Measurements from ENCODE around the gene MSX1.

DNA sequence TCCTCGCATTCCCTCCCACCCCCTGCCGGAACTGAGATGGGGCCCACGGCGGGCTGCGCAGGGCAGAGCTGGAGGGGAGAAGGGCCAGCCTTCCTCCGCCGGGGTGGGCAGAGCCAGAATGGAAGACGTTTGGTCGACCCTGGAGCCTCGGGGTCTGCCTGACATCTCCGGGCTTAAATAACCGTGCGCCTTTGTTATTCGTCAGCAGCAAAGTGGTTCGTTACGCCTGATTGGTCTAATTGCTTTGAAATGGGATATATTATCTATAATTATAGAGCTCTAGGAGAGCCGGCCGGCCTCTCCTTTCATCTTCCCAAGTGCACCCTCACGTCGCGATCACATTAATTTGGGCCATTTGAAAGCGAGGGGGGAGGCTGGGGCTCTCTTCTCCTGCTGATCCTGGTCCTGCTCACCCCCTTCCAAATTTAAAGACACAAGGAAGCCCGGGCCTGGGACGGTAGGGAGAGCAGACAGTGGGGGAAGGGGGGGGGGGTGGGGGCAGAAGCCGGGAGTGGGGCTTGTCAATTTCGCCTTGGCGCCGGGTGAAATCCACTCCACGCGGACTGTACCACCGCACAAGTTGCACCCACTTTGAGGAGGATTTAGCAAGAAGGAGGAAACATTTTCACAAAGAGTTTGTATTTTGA is 4.7 kb upstream of the MSX1 start:
- TF ChIP-seq, protein P1, sequence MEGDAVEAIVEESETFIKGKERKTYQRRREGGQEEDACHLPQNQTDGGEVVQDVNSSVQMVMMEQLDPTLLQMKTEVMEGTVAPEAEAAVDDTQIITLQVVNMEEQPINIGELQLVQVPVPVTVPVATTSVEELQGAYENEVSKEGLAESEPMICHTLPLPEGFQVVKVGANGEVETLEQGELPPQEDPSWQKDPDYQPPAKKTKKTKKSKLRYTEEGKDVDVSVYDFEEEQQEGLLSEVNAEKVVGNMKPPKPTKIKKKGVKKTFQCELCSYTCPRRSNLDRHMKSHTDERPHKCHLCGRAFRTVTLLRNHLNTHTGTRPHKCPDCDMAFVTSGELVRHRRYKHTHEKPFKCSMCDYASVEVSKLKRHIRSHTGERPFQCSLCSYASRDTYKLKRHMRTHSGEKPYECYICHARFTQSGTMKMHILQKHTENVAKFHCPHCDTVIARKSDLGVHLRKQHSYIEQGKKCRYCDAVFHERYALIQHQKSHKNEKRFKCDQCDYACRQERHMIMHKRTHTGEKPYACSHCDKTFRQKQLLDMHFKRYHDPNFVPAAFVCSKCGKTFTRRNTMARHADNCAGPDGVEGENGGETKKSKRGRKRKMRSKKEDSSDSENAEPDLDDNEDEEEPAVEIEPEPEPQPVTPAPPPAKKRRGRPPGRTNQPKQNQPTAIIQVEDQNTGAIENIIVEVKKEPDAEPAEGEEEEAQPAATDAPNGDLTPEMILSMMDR (IDR thresholded peaks at IDR 0.05) = no peak
- no peak for TF ChIP-seq POLR2A (IDR thresholded peaks at IDR 0.05)

Data from lower leg skin (tissue), 3 donors.